ENCODE data around the gene ZKSCAN2. TPM values are rescaled to one million over a fixed set of nuclear protein-coding genes. Genes with fewer than 3 reads are reported as not detected.

Gene ZKSCAN2
- total and polyA plus RNA-seq, 4 donors: 0.47 to 3.4 (median 1.7) TPM

DNA sequence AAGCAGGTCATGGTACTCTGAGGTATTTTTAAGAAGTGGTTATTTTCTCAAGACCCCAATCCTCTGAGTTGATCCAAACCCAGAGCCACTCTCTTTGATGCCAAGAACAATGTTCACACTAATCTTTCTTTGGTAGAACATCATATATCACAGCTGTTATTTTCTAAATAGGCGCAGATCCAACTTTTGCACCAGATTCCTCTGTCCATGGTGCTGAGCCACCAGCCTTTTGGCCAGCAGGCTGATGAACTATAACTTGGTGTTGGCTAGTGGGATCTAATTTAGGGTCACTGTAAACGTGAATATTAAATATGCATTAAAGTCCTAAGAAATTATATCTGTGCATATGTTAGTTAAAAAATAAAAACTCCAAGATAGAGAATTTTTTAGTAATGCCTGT, 7.0 kb upstream of the ZKSCAN2 start:
- TF ChIP-seq, protein P1, sequence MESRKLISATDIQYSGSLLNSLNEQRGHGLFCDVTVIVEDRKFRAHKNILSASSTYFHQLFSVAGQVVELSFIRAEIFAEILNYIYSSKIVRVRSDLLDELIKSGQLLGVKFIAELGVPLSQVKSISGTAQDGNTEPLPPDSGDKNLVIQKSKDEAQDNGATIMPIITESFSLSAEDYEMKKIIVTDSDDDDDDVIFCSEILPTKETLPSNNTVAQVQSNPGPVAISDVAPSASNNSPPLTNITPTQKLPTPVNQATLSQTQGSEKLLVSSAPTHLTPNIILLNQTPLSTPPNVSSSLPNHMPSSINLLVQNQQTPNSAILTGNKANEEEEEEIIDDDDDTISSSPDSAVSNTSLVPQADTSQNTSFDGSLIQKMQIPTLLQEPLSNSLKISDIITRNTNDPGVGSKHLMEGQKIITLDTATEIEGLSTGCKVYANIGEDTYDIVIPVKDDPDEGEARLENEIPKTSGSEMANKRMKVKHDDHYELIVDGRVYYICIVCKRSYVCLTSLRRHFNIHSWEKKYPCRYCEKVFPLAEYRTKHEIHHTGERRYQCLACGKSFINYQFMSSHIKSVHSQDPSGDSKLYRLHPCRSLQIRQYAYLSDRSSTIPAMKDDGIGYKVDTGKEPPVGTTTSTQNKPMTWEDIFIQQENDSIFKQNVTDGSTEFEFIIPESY (IDR thresholded peaks at IDR 0.05): no peak
- TF ChIP-seq, protein P2, sequence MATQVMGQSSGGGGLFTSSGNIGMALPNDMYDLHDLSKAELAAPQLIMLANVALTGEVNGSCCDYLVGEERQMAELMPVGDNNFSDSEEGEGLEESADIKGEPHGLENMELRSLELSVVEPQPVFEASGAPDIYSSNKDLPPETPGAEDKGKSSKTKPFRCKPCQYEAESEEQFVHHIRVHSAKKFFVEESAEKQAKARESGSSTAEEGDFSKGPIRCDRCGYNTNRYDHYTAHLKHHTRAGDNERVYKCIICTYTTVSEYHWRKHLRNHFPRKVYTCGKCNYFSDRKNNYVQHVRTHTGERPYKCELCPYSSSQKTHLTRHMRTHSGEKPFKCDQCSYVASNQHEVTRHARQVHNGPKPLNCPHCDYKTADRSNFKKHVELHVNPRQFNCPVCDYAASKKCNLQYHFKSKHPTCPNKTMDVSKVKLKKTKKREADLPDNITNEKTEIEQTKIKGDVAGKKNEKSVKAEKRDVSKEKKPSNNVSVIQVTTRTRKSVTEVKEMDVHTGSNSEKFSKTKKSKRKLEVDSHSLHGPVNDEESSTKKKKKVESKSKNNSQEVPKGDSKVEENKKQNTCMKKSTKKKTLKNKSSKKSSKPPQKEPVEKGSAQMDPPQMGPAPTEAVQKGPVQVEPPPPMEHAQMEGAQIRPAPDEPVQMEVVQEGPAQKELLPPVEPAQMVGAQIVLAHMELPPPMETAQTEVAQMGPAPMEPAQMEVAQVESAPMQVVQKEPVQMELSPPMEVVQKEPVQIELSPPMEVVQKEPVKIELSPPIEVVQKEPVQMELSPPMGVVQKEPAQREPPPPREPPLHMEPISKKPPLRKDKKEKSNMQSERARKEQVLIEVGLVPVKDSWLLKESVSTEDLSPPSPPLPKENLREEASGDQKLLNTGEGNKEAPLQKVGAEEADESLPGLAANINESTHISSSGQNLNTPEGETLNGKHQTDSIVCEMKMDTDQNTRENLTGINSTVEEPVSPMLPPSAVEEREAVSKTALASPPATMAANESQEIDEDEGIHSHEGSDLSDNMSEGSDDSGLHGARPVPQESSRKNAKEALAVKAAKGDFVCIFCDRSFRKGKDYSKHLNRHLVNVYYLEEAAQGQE (IDR thresholded peaks at IDR 0.05): peak; percentile 99
- Histone ChIP-seq H3K4me1 (ENCODE audit: control insufficient read depth in 4 of 4, insufficient read depth in 4 of 4, low read length in 3 of 4) (no peaks in the 10 kb centered on the region), H3K9me3 (ENCODE audit: control insufficient read depth in 4 of 4, low read length in 3 of 4) (no peaks in the 10 kb centered on the region), H3K36me3 (ENCODE audit: control insufficient read depth in 4 of 4, insufficient read depth in 3 of 4, low read depth in 1 of 4, low read length in 3 of 4) (no peaks in the 10 kb centered on the region), H3K27ac (ENCODE audit: low read depth in 1 of 2, low read length in 2 of 2) (no peak overlapping the region), H3K27me3 (ENCODE audit: control insufficient read depth in 4 of 4, insufficient read depth in 4 of 4, low read length in 3 of 4) (no peaks in the 10 kb centered on the region), H3K9ac (ENCODE audit: low read depth in 1 of 2, low read length in 2 of 2) (no peak overlapping the region), H3K4me3 (ENCODE audit: low read depth in 1 of 3, low read length in 3 of 3) (no peak overlapping the region)
- no peak for DNase-seq (ENCODE audit: low spot score)
- WGBS: 85% methylated on average over 2 of the region's 2 CpGs

DNA sequence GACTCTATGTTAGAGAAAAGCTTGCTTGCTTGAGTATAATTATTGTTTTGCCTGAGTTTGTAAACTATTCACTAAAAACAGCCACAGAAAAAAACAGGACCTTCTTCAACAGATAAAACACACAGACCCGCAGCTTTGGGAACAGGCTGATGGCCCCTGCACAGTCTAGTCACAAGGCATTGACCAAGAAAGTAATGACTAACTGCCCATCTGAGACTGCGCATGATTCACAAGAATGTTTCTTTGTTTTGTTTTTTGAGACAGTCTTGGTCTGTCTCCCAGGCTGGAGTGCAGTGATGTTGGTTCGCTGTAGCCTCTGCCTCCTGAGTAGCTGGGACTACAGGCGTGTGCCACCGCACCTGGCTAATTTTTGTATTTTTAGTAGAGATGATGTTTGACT, 2.8 kb upstream of the ZKSCAN2 start:
- no peak overlapping the region for H3K4me3 ChIP-seq (ENCODE audit: low read depth in 1 of 3, low read length in 3 of 3)
- H3K9ac ChIP-seq (ENCODE audit: low read depth in 1 of 2, low read length in 2 of 2): no peak overlapping the region
- DNase-seq (ENCODE audit: low spot score): no peak
- TF ChIP-seq, protein P2 (IDR thresholded peaks at IDR 0.05): no peak
- TF ChIP-seq YY1 (IDR thresholded peaks at IDR 0.05): no peak
- no peak for TF ChIP-seq FOXA2 (IDR thresholded peaks at IDR 0.05)
- TF ChIP-seq GABPA (IDR thresholded peaks at IDR 0.05 in 1 of 2, conservative IDR thresholded peaks at IDR 0.05 in 1 of 2): no peak
- TF ChIP-seq, protein P3, sequence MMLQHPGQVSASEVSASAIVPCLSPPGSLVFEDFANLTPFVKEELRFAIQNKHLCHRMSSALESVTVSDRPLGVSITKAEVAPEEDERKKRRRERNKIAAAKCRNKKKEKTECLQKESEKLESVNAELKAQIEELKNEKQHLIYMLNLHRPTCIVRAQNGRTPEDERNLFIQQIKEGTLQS (IDR thresholded peaks at IDR 0.05): no peak
- TF ChIP-seq NR2F2 (IDR thresholded peaks at IDR 0.05): no peak
- TF ChIP-seq, protein P4, sequence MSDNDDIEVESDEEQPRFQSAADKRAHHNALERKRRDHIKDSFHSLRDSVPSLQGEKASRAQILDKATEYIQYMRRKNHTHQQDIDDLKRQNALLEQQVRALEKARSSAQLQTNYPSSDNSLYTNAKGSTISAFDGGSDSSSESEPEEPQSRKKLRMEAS (IDR thresholded peaks at IDR 0.05): no peak
- TF ChIP-seq, protein P1 (IDR thresholded peaks at IDR 0.05): no peak
- TF ChIP-seq RAD21 (IDR thresholded peaks at IDR 0.05): no peak
- TF ChIP-seq EGR1 (IDR thresholded peaks at IDR 0.05; ENCODE audit: low read depth in 2 of 2): no peak
- TF ChIP-seq RXRA (IDR thresholded peaks at IDR 0.05): no peak
- TF ChIP-seq SP1 (IDR thresholded peaks at IDR 0.05): no peak
- no peak for TF ChIP-seq TAF1 (conservative IDR thresholded peaks at IDR 0.05)
- TF ChIP-seq, protein P5, sequence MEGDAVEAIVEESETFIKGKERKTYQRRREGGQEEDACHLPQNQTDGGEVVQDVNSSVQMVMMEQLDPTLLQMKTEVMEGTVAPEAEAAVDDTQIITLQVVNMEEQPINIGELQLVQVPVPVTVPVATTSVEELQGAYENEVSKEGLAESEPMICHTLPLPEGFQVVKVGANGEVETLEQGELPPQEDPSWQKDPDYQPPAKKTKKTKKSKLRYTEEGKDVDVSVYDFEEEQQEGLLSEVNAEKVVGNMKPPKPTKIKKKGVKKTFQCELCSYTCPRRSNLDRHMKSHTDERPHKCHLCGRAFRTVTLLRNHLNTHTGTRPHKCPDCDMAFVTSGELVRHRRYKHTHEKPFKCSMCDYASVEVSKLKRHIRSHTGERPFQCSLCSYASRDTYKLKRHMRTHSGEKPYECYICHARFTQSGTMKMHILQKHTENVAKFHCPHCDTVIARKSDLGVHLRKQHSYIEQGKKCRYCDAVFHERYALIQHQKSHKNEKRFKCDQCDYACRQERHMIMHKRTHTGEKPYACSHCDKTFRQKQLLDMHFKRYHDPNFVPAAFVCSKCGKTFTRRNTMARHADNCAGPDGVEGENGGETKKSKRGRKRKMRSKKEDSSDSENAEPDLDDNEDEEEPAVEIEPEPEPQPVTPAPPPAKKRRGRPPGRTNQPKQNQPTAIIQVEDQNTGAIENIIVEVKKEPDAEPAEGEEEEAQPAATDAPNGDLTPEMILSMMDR (IDR thresholded peaks at IDR 0.05; ENCODE audit: low read depth, low read length, missing input control): no peak
- TF ChIP-seq FOXA1 (IDR thresholded peaks at IDR 0.05): no peak
- TF ChIP-seq HNF4A (conservative IDR thresholded peaks at IDR 0.05): no peak
- no peak for TF ChIP-seq HNF4G (IDR thresholded peaks at IDR 0.05)
- TF ChIP-seq JUND (IDR thresholded peaks at IDR 0.05): no peak
- H3K9me3 ChIP-seq (ENCODE audit: control insufficient read depth in 4 of 4, low read length in 3 of 4): no peaks in the 10 kb centered on the region
- 86% methylated on average over 5 of the region's 5 CpGs for WGBS
- H3K4me1 ChIP-seq (ENCODE audit: control insufficient read depth in 4 of 4, insufficient read depth in 4 of 4, low read length in 3 of 4): peaks cover 0 to 24% (median 21%) of the 10 kb centered on the region in 4 donors
- H3K36me3 ChIP-seq (ENCODE audit: control insufficient read depth in 4 of 4, insufficient read depth in 3 of 4, low read depth in 1 of 4, low read length in 3 of 4): no peaks in the 10 kb centered on the region
- no peak overlapping the region for H3K27ac ChIP-seq (ENCODE audit: low read depth in 1 of 2, low read length in 2 of 2)
- no peaks in the 10 kb centered on the region for H3K27me3 ChIP-seq (ENCODE audit: control insufficient read depth in 4 of 4, insufficient read depth in 4 of 4, low read length in 3 of 4)
